GM21717 (cell line): ENCODE results near the gene ING2.
"Not testable (repeated sequence)": the region's sequence is repeated elsewhere in the genome, so short reads cannot be mapped to it uniquely, and the experiment has no call there.

ENCODE experiments used
- ATAC-seq: cut with Tn5 transposase; IDR thresholded peaks from one replicate; pipeline ENCODE4 v1.9.1; 2021; ENCODE audit warnings: mild to moderate bottlenecking, moderate library complexity; ENCODE audit not compliant: unreplicated experiment

ING2 gene, protein sequence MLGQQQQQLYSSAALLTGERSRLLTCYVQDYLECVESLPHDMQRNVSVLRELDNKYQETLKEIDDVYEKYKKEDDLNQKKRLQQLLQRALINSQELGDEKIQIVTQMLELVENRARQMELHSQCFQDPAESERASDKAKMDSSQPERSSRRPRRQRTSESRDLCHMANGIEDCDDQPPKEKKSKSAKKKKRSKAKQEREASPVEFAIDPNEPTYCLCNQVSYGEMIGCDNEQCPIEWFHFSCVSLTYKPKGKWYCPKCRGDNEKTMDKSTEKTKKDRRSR

DNA sequence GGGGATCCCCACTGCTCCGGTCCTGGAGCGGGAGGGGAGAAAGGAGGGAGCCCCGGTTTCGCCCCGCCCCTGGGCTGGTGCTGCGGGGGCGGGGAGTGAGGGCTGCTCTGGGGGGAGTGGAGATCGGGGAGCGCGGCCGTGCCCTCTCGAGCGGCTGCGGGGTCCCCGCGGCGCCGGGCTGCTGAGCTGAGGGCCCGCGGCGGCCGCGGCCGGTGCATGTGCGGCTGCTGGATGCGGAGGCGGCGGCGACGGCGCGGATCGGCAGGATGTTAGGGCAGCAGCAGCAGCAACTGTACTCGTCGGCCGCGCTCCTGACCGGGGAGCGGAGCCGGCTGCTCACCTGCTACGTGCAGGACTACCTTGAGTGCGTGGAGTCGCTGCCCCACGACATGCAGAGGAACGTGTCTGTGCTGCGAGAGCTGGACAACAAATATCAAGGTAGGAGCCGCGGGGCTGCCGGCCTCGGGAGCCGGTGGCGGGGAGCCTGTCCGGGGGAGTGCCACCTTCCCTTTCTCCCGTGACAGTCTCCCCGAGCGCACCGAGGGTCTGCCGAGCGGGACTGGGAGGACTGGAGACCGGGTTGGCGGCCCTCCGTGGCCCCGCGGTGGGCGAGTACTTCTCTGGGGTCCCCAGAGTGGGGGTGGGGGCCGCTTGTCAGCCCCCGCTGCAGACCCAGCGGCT lies at the start of gene ING2:
ING2 (plus strand) TSS at position 129 of the 681 bp plus-strand sequence; CDS start at position 267, 138 bp downstream.
- ATAC-seq: peak; percentile 56

DNA sequence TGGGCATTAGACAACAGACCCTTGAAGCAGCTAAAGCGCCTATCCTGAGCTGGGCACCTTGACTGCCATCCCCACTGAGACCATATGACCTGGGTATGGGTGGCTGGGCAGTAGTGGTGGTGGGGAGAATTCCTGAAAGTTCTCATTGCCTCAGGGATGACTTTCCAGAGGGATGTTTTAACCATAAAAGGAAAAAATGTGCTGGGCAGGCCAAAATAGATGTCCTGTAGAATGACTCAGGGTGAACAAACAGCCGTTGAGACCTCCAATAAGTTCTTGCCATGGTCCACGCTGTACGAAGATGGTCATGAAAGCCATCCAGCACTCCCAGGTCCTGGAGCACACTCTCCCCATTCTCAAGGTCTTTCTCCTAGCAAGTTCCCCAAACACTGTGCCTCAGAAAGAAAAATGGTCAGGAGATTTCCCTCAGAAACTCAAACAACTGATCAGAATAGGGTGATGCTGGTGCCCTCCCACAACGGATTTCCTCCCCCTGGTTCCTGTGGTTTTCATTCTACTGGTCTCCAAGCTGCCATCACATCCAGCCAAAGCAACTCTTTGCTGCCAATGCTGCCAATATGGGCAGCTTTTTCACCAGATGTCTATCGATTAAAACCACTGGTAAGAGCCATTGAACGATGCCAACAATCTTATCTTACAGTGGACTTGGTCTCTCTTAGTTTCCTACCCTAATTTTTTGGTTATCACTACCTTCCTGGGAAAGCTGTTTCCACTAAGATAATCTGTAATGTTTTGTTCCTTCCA lies 49.2 kb upstream of the ING2 start:
- ATAC-seq: no peak

DNA sequence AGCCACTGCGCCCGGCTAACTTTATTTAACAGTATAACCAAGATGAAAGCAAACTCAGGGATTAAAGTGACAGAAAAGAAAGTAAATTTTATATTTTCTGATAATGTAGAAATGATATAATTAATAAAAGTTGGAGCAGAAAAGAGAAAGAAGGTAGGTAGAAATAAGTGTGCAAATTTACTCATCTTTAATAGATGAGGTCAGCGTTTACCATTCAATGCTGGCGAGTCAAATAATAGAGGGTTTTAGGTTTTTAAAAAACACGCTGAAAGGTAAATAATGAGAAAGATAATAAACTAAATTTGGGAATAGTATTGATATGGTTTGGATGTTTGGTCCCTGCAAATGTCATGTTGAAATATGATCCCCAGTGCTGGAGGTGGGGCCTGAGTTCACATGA lies 46.9 kb upstream of the ING2 start:
- no peak for ATAC-seq

DNA sequence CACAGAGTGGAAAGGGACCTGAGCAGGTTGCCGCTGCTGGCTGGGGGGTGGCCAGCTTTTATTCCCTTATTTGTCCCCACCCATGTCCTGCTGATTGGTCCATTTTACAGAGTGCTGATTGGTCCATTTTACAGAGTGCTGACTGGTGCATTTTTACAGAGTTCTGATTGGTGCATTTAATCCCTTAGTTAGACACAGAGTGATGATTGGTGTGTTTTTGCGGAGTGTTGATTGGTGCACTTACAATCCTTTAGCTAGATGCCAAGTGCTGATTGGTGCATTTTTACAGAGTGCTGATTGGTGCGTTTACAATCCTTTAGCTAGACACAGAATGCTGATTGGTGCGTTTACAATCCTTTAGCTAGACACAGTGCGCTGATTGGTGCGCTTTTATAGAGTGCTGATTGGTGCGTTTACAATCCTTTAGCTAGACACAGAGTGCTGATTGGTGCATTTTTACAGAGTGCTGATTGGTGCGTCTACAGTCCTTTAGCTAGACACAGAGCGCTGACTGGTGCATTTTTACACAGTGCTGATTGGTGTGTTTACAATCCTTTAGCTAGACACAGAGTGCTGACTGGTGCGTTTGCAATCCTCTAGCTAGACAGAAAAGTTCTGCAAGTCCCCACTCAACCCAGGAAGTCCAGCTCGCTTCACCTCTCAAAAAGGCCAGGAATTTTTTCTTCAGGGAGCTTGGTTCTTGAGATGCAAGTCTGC lies 40.8 kb upstream of the ING2 start:
- not testable (repeated sequence) for ATAC-seq

DNA sequence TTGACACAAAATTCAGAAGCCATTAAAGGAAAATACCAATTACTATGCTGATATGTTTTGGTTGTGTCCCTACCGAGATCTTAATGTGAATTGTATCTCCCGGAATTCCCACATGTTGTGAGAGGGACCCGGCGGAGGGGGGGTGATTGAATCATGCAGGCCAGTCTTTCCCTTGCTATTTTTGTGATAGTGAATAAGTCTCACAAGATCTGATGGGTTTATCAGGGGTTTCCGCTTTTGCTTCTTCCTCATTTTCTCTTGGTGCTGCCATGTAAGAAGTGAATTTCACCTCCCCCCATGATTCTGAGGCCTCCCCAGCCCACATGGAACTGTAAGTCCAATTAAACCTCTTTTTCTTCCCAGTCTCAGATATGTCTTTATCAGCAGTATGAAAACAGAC lies 39.0 kb upstream of the ING2 start:
- ATAC-seq: not testable (repeated sequence)

DNA sequence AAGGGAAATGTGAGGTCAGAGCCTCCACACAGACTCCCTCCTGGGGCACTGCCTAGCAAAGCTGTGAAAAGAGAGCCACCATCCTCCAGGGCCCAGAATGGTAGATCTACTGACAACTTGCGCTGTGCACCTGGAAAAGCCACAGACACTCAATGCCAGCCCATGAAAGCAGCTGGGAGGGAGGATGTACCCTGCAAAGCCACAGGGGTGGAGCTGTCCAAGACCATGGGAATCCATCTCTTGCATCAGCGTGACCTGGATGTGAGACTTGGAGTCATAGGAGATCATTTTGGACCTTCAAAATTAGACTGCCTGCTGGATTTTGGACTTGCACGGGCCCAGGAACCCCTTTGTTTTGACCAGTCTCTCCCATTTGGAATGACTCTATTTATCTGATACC lies 37.6 kb upstream of the ING2 start:
- ATAC-seq: no peak

DNA sequence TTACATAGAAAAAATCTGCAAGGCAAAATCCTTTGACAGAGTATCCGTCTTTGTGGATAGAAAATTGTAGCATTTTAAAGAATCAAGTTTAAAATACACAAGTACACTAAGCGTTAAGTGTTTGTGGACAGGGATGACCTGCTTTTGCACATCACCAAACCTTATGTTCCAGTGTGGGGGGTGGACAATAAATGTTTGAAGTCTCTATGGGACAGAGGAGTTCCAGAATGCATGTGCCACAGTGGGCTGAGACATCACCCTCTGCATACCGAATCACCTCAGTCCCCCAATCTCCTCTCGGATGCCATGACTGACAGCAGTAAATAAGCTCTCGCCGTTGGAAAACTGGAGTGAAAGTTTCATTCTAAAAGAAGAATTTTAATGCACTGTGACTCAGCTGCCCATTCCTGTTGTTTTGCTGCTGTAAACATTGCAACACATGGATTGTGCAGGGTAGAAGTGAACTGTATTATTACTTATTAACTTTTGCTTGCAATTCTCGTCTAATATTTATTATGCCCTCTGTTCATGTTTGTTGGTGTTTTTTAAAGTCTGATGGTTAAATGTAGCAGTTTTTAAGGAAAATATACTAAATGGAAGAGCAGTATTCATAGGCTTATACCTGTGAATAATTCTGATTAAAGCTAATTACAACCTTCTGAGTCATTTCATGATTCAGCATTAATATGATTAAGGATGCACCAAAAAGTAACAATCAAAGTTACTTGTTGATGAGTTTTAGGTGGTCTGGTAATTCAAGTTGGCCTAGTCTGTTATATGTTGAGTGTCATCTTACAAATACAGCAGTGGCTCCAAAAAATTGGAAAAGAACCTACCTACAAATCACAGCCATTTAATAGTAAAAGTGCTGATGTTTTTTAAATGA lies 36.4 kb upstream of the ING2 start:
- no peak for ATAC-seq

DNA sequence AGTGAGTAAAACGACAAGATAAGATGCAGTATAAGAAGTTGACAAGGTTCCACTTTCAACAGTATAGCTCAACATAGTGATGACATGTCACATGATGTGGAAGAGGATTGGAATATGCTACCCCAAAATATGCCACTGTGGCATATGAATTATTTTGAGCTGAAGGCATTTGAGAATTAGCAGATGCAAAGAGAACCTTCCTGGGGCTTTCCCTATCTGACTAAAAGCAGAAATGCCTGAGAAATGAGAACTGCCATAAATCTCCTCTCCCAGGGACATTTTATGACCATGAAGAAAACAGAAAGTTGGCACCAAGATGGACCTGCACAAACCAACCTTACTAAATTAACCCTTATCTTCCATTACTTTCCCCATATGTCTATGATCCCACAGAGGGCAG lies 35.6 kb upstream of the ING2 start:
- ATAC-seq: no peak

DNA sequence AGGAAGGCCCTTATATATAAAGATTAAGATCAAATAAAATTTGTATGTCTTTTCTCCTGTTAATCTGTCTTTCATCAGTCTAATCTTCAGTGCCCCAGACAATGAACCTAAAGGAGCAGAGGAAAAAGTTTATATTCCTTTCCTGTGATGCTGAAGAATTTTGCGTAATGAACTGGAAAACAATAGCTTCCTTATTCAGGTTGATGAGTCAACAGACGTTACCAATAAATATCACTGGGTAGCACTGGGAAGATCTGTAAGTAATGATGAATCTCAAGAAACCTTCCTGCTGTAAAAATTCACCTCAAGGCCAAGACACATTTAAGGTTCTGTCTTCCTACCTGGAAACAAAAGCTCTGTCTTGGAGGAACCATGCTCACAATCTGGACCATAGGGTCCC lies 34.9 kb upstream of the ING2 start:
- ATAC-seq: no peak

DNA sequence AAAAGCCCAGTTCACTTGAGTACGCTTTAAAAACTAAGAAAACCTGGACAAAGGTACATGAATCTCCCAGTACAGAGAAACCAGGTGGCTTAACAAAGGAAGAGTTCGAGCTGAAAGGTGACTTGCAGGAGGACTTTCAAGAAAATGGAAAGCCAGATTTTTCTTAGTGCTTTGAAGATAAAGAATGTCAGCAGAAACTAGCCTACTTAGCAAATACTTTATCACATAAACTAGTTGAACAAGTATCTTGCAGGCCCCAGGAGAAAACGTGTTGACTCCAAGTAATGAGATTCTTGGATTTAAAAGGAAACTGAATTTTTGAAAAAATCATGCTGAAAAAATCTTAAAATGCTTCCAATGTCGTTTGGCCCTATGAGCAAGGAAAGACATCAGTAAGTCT lies 34.0 kb upstream of the ING2 start:
- ATAC-seq: no peak

DNA sequence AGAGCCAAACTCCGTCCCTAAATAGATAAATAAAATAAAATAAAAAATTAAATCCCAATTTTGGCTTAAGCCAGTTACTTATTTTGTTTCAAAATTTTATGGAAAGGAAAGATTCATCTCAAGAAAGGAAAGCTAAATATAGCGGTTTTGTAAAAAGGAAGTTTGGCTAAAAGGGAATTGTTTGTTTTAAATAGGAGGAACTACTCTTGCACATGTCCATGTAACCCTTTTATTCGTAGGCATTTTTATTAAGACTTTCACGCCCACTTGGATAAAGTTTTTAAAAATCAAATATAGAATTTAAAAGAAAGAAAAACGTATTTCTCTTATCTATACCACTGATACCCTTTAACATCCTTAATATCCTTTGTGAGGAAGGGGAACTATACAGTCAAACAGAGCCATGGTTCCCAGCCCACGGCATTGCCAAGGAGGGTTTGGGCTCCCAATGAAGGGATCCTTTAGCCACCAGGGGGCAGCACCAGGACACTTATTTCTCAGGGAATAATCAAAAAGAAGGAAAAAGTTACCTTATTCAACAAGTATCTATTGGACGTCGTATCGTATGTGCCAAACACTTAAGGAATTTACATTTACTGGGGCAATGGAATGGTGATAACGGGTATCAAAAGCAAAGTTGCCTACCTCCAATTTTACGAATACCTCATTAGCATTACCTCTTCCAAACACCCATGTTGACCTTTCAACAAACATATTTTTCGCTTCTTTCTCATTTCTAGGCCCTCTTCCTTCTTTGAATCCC lies 32.7 kb upstream of the ING2 start:
- ATAC-seq: peak; percentile 77

DNA sequence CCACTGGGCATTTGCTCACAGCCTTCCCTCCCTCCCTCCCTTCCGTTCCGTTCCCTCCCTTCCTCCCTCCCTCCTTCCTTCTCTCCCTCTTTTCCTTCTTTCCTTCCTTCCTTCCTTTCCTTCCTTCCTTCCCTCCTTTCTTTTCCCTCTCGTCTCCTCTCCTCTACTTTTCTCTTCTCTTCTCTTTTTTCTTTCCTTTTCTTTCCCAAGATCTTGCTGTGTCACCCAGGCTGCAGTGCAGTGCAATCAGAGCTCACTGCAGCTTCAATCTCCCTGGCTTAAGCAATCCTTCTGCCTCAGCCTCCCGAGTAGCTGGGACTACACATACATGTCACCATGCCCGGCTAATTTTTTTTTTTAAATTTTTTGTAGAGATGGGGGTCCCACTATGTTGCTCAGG lies 26.7 kb upstream of the ING2 start:
- no peak for ATAC-seq

DNA sequence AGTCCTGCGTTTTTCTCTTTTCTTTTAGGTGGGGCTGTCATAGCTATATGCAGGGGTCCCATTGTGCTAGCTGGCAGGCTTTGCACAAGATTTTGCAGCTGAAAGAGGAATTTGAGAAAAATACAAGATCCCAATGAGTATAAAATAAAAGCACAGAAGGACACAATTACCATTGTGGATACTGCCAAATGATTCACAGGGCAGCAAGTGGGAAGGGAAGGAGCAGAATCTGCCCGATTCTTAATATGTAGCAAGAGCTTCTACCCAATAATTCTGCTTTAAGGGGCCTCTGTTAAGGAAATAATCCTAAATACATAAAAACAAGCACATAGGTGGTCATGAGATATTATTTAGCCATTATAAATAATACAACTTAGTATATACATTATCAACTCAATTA lies 25.9 kb upstream of the ING2 start:
- ATAC-seq: no peak

DNA sequence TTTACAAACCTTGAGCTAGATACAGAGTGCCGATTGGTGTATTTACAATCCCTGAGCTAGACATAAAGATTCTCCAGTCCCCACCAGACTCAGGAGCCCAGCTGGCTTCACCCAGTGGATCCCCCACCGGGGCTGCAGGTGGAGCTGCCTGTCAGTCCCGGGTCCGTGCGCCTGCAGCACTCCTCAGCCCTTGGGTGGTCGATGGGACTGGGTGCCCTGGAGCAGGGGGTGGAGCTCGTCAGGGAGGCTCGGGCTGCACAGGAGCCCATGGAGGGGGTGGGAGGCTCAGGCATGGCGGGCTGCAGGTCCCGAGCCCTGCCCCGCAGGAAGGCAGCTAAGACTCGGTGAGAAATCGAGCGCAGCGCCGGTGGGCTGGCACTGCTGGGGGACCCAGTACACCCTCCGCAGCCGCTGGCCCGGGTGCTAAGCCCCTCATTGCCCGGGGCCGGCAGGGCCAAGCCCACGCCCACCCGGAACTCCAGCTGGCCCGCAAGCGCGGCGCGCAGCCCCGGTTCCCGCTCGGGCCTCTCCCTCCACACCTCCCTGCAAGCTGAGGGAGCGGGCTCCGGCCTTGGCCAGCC lies 22.3 kb upstream of the ING2 start:
- not testable (repeated sequence) for ATAC-seq

DNA sequence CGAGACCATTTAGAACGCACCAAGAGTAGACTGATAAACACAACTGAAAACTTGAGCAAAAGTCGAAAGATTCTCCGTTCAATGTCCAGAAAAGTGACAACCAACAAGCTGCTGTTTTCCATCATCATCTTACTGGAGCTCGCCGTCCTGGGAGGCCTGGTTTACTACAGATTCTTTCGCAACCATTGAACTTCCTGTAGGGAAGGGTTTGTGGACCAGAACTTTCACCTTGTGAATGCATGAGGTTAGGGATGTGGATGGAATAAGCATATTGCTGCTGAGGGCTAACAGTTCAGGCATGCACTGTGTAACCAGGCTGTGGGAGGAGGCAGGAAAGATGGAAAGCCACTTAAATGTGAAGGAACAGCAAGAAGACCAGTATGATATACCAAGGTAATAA lies 20.9 kb upstream of the ING2 start:
- no peak for ATAC-seq

DNA sequence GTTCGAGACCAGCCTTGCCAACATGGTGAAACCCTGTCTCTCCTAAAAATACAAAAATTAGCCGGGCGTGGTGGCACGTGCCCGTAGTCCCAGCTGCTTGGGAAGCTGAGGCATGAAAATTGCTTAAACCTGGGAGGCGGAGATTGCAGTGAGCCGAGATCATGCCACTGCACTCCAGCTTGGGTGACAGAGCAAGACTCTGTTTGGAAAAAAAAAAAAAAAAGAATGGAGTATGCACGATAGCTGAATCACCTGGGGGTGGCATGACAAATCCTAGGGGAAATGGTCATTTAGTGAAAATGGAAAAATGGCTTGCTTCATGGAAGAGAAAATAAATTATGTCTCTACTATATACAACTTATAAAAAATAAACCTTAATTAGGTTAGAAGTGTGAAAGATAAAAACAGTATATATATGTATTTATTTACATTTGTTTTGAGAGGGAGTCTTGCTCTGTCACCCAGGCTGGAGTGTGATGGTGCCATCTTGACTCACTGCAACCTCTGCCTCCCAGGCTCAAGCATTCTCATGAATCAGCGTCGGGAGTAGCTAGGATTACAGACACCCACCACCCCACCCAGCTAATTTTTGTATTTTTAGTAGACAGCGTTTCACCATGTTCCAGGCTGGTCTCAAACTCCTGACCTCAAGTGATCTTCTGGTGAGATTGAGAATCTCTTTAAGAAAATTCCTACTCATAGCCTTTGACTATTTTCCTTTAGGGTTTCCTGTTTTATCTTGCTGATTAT lies 19.3 kb upstream of the ING2 start:
- ATAC-seq: no peak

DNA sequence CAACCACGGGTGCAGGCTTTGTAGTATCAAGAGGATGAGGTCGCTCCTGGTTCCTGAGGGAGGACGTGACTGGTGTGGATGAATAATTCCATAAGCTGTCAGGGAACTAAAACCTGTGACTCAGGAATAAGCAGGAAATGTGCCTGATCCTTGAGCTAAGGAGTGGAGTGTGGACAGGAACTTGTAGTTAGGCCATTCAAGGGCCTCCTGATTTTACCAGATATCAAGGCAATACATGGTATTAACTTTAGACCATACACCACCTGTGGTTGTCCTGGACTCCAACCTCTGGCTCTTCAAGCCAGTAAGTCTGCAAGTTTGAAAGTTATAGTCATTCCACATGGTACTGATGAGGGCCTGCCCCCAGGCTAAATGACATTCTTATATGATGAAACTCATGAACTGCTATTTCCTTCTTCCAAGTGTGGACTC lies 12.1 kb upstream of the ING2 start:
- no peak for ATAC-seq

DNA sequence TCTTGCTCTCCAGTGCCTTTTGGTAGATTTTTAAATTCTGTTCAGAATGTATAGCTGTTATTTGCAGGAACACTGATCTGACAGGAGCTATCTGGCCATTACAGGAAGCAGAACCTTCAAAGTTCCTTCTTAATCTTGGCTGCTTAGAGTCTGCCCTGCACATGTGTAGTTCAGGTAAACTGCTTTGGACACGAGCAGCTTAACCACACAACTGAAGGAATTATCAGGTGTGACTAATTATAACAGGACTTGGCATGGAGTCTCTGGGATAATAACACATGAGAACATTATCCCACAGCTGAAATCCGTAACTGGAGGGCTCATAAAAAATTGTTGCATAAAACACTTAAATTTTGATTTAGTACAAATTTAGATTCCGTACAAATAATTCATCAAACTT lies 11.6 kb upstream of the ING2 start:
- no peak for ATAC-seq
